Activated T-cell treated with anti-CD3 and anti-CD28 coated beads, Interleukin-2, amount 50 U/mL, for 24 hours (primary cell): Measurements from ENCODE around the gene GPX6.
"Not testable (repeated sequence)": the region's sequence is repeated elsewhere in the genome, so short reads cannot be mapped to it uniquely, and the experiment has no call there.

Experiments used
- DNase-seq: peaks from one replicate; pipeline ENCODE4 v3.0.0-alpha.2; 2020
- H3K27ac Mint-ChIP-seq: 2 replicates; pipeline ENCODE4 v1.8.0; 2020; ENCODE audit warnings: mild to moderate bottlenecking, mixed read lengths
- H3K27me3 Mint-ChIP-seq: 2 replicates; pipeline ENCODE4 v1.8.0; 2020; ENCODE audit warnings: mixed read lengths
- H3K36me3 Mint-ChIP-seq: 2 replicates; pipeline ENCODE4 v1.8.0; 2020; ENCODE audit warnings: low read depth, mixed read lengths
- H3K4me1 Mint-ChIP-seq: 2 replicates; pipeline ENCODE4 v1.8.0; 2020; ENCODE audit warnings: low read depth, mixed read lengths
- H3K4me3 Mint-ChIP-seq: 2 replicates; pipeline ENCODE4 v1.8.0; 2020; ENCODE audit warnings: mild to moderate bottlenecking, moderate library complexity, mixed read lengths
- H3K9me3 Mint-ChIP-seq: 2 replicates; pipeline ENCODE4 v1.8.0; 2020; ENCODE audit warnings: mixed read lengths

GPX6 gene

DNA sequence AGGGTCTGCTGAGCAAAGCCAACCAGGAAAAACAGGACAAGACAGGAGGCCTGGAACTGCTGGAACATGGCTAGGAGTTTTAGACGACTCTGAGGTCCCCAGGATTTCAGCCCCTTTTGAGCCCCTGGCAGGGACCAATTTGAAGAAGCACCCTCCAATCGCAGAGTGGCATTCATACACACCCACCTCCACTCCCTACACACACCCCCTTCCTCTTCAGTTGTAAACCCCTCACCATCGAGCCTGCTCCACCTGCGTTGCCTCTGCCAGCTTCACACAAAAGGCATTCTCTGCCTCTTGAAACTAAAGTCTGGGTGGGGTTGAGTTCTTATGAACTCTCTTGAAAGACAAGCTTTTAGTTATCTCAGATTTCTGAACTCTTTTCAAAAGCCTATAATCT lies at the start of gene GPX6:
GPX6 (minus strand) TSS at position 118 of the 400 bp plus-strand sequence; CDS start at position 68, 50 bp downstream.
- Mint-ChIP-seq H3K9me3 (no peaks in the 10 kb centered on the region), H3K27ac (no peak within 1 kb of the TSS), H3K27me3 (peaks cover 42% of the 10 kb centered on the region)

DNA sequence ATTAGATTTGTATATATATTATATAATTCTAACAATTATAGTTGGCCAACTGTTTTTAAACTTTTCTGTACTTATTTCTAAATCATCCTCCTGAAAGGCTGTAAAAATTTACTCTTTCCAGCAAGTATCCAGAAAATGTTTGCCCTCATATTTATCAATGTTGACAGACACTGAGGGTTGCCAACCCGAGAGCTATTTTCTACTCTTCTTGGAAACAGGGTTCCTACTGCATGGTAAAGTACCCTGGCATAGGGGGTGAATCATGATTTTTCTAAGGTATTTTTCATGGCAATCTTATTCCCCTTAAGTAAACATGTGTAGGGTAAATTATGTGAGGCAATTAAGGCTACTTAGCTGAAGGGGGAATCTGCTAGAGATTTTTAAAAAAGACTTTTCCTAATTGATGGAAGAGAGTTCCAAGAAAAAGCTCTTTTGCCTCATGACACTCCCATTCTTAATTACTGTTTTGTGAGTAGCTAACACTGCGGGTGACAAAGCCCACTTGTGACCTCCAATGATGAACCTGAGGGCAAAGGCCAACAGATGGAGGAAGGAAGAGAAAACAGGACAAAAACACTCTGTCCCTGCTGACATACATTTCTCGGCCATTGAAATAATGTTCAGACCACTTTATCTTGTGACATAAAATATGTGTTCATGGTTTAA lies 48.0 kb upstream of the GPX6 start:
- Mint-ChIP-seq H3K9me3 (no peaks in the 10 kb centered on the region), H3K27ac (no peak overlapping the region), H3K4me1 (no peaks in the 10 kb centered on the region), H3K4me3 (no peak overlapping the region), H3K36me3 (no peaks in the 10 kb centered on the region), H3K27me3 (peaks cover 61% of the 10 kb centered on the region)
- DNase-seq: no peak

More for the DNA sequence above, at the start of gene GPX6:
- no peak for DNase-seq
- Mint-ChIP-seq H3K4me3 (no peak within 1 kb of the TSS), H3K36me3 (no peaks in the 10 kb centered on the region), H3K4me1 (no peaks in the 10 kb centered on the region)

GRCh38 chr6:28558629-28559028 lies 43.0 kb upstream of the GPX6 start:
- Mint-ChIP-seq H3K36me3 (no peaks in the 10 kb centered on the region), H3K9me3 (no peaks in the 10 kb centered on the region), H3K27ac (no peak overlapping the region), H3K4me3 (no peak overlapping the region), H3K27me3 (peaks cover 57% of the 10 kb centered on the region), H3K4me1 (peaks cover 6% of the 10 kb centered on the region)
- no peak for DNase-seq

- H3K27ac Mint-ChIP-seq: no peak overlapping the region
- no peak for DNase-seq
- peaks cover 75% of the 10 kb centered on the region for H3K27me3 Mint-ChIP-seq
- no peak overlapping the region for H3K4me3 Mint-ChIP-seq
- no peaks in the 10 kb centered on the region for H3K36me3 Mint-ChIP-seq
- peaks cover 6% of the 10 kb centered on the region for H3K4me1 Mint-ChIP-seq
- H3K9me3 Mint-ChIP-seq: no peaks in the 10 kb centered on the region
These were observed 39.5 kb upstream of the GPX6 start for GRCh38 chr6:28555136-28555535.

DNA sequence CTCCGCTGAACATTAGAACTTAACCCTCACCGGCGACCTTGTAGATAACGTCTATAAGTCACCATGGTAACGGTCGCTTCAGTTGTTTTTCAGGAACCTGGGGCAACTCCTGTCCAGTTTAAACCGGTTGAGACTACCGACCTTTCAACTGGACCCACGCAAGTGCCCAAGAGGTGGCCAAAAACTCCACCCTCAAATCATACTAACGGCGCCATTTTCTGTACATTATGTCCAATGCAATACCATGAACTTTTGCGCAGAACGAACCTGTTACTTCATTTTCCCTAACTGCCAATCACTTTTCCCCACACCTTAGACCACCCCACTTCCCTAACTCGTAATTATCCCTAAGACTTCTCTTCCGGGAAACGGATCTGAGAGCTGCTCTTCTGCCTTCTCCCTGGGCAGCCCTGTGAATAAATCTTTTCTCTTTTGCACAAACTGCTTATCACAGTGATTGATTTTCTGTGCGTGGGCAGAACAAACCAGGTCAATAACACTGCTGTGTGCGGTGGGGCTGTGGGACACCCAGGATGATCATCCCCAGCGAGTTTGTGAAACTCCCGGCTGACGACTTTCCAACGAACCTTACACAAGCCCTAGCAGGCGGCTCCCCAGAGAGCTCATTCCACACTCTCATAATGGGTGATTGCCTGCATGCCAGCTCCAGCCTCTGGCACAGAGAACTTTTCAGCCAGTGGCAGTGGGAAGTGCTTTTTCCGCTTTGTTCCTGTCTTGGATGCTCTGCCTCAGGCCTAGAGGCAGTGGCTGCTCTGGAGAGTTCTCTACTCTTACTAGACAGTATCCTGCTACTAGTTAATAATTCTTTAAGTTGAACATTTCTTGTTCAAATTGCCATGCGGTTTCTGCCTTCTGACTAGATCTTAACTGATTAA lies 38.6 kb upstream of the GPX6 start:
- DNase-seq: no peak
- Mint-ChIP-seq H3K36me3 (no peaks in the 10 kb centered on the region), H3K4me3 (no peak overlapping the region), H3K9me3 (no peaks in the 10 kb centered on the region), H3K27me3 (peaks cover 80% of the 10 kb centered on the region), H3K4me1 (peaks cover 6% of the 10 kb centered on the region), H3K27ac (no peak overlapping the region)

DNA sequence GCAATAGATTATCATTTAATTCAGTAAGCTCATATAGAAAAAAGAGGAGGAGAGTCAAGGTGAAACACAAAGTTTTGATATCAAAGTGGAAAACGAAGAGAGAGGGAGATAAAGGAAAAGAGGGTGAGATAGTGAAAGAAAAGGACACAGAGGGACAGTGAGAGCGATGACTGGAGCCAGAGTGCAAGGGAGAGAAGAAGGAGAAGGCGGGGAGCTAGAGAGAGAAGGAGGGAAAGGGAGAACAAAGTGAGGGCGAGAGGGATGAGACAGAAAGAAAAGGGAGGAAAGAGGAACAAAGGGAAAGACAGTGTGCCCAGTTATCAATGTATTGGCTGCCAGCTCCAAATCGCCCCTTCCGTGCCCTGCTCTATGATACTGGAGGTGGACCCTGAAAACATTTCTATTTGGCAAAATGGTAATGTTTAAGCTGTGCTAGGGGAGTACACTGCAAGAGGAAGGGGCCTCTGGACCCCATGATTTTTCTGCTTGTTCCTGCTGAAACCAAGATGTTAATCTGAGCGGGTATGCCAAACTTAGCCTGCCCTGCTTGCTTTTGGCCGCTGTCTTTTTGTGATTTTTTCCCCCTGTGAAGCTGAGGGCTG lies 37.9 kb upstream of the GPX6 start:
- H3K4me1 Mint-ChIP-seq: peaks cover 6% of the 10 kb centered on the region
- H3K27ac Mint-ChIP-seq: no peak overlapping the region
- no peak for DNase-seq
- H3K9me3 Mint-ChIP-seq: no peaks in the 10 kb centered on the region
- no peak overlapping the region for H3K4me3 Mint-ChIP-seq
- no peaks in the 10 kb centered on the region for H3K36me3 Mint-ChIP-seq
- peaks cover 81% of the 10 kb centered on the region for H3K27me3 Mint-ChIP-seq

DNA sequence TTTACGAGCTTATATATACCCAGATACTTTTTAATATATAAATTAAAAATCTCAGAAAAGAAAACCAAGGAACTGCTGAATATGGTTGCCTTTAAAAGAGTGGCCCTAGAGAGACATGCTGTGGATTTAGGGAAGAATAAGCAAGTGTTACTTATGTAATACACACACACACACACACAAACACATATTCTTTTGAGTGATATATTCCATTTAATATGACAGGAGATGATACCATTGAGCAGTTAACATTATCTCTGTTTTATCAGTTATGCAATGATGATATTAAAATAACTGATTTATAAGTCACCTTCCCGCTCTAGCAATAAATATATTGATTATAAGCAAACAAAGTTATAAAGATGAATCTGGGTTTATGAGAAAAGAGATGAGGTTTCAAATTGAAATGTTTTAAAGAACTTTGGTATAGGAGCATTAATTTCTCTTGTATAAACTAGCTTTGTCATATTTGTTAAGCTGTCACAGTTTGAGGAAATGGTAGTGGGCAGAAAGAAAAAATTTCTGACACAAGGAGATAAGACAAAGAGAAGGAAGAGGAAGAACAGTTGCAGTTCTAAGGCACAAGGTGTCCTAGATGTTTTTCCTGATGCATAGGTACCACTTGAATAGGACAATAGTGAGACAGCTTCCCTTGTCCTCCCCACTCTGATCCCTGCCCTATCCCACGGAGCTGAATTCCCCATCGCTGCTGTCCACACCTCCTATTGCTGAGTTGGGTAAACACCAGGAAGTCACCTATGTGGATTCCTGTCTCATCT lies 36.5 kb upstream of the GPX6 start:
- DNase-seq: no peak
- Mint-ChIP-seq H3K27ac (no peak overlapping the region), H3K36me3 (no peaks in the 10 kb centered on the region), H3K4me1 (peaks cover 6% of the 10 kb centered on the region), H3K27me3 (peaks cover 87% of the 10 kb centered on the region), H3K4me3 (no peak overlapping the region), H3K9me3 (no peaks in the 10 kb centered on the region)

- H3K9me3 Mint-ChIP-seq, H3K36me3 Mint-ChIP-seq, H3K4me3 Mint-ChIP-seq, DNase-seq, H3K27ac Mint-ChIP-seq: not testable (repeated sequence)
- H3K27me3 Mint-ChIP-seq: peaks cover 83% of the 10 kb centered on the region
- peaks cover 25% of the 10 kb centered on the region for H3K4me1 Mint-ChIP-seq
These were observed 31.4 kb upstream of the GPX6 start for GRCh38 chr6:28547003-28547402.

GRCh38 chr6:28545955-28546354 lies 30.4 kb upstream of the GPX6 start:
- Mint-ChIP-seq H3K27me3 (peaks cover 82% of the 10 kb centered on the region), H3K36me3 (no peaks in the 10 kb centered on the region), H3K9me3 (peaks cover 8% of the 10 kb centered on the region), H3K4me3 (no peak overlapping the region), H3K4me1 (peaks cover 28% of the 10 kb centered on the region), H3K27ac (no peak overlapping the region)
- DNase-seq: no peak

DNA sequence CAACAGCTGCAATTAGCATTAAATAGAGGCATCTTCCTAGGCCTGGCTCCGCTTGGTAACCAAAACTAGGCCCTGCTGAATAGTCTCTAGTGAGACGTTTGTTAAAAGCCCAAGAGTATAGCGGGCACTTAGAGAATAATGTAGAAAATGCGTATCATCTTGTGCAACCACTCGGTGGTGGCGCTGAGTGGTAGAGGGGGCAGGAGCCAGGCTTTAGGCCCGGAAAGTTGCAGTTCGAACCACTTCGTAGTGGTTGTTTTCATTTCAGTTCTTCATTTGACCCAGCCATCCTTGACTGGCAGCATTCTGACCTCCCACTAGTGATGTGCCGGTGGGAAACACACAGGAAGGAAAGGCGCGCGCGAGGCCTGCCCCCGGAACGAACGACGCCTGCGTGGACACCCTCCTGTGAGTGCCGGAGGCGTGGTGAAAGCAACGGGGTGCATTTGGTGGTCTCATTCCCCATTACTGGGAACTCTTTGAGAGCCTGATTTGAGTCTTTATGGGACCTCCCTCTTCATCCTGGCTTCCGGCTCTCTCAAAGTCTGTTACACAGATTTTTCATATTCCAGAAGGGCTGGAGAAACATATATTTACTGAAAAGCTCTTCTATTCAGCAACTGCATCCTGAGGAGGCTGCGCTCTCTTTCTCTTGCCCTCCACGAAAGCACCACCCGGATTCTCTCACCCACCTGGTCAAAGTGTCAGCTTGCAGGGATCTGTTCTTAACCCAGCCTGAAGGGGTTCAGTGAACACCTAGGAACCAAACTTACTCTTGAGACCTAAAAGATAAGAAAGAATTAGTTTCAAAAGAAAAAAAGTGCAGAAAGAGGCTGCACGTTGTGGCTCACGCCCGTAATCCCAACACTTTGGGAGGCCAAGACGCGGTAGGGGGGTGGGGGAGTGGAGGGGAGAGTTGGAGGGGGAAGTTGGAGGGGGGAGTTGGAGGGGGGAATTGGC lies 28.3 kb upstream of the GPX6 start:
- DNase-seq: peak; percentile 55
- Mint-ChIP-seq H3K4me1 (peaks cover 28% of the 10 kb centered on the region), H3K36me3 (no peaks in the 10 kb centered on the region), H3K27me3 (peaks cover 78% of the 10 kb centered on the region), H3K4me3 (peak overlapping the region; percentile 69), H3K9me3 (peaks cover 8% of the 10 kb centered on the region), H3K27ac (peak overlapping the region; percentile 50)

- H3K9me3 Mint-ChIP-seq: peaks cover 8% of the 10 kb centered on the region
- DNase-seq: peak; percentile 69
- peaks cover 79% of the 10 kb centered on the region for H3K27me3 Mint-ChIP-seq
- H3K4me1 Mint-ChIP-seq: peaks cover 34% of the 10 kb centered on the region
- peak overlapping the region; percentile 87 for H3K27ac Mint-ChIP-seq
- no peaks in the 10 kb centered on the region for H3K36me3 Mint-ChIP-seq
- H3K4me3 Mint-ChIP-seq: peak overlapping the region; percentile 69
These were observed 27.1 kb upstream of the GPX6 start for GRCh38 chr6:28542440-28543296.

DNA sequence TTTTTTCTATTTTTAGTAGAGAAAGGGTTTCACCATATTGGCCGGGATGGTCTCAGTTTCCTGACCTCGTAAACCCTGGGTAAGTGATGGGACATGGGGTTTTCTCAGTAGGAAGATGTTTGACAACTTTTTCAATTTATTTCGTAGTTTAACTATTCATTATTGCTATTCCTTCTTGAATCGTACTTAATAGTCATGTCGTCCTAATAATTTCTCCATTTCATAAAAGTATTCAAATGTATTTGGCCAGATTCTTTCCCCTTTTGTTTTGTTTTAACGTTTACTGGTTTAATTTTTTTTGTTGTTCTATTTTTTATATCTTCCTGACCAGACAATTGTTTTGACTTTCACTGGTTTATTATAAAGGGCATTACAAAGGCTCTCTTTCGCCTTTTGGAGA lies 26.4 kb upstream of the GPX6 start:
- H3K27ac Mint-ChIP-seq: peak overlapping the region; percentile 87
- H3K4me3 Mint-ChIP-seq: peak overlapping the region; percentile 69
- H3K9me3 Mint-ChIP-seq: peaks cover 8% of the 10 kb centered on the region

More for the DNA sequence above, 26.4 kb upstream of the GPX6 start:
- Mint-ChIP-seq H3K27me3 (peaks cover 80% of the 10 kb centered on the region), H3K4me1 (peaks cover 39% of the 10 kb centered on the region), H3K36me3 (no peaks in the 10 kb centered on the region)
- no peak for DNase-seq
